HS-27A (cell line): ENCODE data around the gene FLT1.

Source experiments
- DNase-seq: peaks from one replicate; pipeline ENCODE4 v3.0.0-alpha.2; 2012; ENCODE audit warnings: low read depth, missing footprints

Gene FLT1

GRCh38 chr13:28488376-28489005, 6.4 kb downstream of the FLT1 start:
- DNase-seq = no peak

DNA sequence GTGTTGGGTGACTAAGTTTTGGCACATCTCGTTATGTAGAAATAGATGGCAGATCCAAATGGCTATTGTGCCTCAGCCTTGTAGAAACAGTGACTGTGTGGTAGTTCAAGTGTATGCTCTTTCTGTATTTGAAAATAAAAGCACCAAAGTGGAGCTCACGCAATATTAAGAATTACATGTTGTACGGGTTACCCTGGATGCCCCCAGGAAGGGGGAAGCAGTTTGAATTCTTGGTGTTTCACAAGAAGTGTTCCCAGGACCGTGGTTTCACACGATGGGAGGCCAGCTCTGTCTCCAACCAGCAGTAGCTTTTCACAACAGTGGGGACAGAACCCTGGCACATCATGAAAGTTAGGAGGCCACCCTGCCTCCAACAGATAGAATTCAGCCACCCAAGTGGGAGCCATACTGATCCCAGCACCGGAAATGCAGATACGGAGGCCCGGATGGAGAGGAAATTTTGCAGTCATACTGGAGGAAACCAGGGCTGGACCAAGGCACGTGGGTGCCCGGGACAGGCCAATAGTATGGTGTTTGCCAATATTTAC, 8.9 kb downstream of the FLT1 start:
- no peak for DNase-seq

DNA sequence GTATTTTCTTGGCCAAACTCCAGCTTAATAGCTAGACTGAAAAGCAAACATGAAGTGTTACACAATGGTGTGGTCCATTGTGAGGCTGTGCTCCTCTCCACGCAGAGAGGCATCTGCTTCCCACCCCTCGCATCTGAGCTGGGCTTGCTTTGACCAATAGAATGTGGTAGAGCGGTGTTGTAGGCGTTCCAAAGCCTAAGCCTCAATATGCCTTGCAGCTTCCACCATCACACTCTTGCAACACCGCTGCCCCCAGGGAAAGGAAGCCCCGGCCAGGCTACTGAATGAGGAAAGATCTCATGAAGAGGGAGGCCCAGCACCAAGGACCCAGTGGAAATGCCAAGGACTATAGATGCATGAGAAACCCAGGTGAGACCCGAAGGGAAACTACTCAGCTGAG, 9.4 kb downstream of the FLT1 start:
- DNase-seq = no peak

DNA sequence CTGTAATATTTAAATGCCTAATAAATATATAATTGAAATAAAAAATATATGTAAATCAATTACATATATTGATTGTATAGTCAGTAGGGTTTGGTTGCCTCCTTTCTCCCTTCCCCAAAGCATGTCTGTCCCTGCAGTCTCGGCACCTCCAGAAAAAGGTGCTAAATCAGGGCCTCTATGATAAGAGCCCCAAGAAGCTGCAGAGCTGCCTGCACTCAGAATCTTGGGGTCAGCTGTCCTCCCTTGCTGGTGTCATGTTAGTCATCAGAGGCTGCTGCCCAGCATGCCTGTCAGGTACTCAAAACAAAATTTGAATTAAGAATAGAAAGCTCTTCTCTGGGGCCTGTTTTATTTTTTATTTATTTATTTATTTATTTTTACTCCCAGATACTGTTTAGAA, 9.8 kb downstream of the FLT1 start:
- no peak for DNase-seq

GRCh38 chr13:28483313-28483931, 11.5 kb downstream of the FLT1 start:
- no peak for DNase-seq

- no peak for DNase-seq
Observed at GRCh38 chr13:28479005-28479404, 15.9 kb downstream of the FLT1 start.

DNA sequence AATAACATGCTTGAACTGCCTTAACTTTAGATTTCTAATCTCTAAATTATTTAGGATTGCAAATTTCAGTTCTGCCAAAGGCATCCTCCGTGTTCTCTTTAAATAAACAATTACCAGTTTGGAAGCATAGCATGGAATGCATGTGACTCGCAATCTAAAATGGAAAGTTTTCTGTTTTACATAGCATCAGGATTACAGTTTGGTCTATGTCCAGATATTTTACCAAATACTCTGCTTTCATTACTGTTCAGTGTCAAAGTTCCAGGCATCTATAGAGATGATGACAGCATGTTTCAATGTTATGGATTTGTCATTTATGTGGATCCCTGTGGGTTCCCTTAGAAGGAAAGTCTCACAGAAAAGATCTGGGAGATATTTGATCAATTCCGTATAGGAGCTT, 16.8 kb downstream of the FLT1 start:
- no peak for DNase-seq

- no peak for DNase-seq
Observed at GRCh38 chr13:28477709-28477973, 17.3 kb downstream of the FLT1 start.

DNA sequence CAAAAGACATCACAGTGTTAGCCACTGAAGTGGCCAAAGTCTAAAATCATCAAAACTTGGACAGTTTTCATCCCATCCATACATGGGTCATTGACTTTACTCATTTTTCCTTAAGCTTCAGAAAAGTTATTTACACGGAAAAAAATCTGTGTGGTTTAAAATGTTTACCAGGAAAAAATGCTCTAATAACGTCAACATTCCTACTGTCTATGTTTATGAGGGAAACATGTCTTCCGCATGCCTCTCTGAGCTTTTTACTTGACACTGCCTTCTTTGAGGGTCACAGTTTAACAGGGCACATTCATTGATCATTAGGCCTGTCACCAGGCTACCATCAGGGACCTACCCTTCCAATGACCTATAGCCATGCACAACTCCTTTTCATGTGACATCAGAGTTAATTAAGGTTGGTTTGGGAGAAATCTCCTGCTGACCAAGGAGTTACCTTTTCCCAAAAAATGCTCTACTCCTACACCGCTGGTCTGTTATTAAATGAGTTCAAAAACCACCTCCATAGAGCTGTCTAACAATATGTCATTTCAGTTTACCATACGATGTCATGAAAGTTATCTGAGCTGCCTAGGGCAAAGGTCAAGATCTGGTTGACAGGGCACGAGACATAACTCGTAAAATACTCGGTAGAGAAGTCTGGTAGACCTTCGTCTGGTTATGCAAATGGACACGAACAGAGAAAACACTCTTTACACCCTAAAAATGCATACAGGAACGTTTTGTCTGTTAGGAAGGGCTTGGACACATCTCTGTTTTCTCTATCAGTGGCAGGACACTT, 17.8 kb downstream of the FLT1 start:
- no peak for DNase-seq

GRCh38 chr13:28475916-28476725, 18.8 kb downstream of the FLT1 start:
- DNase-seq = peak; percentile 55

- DNase-seq = no peak
Observed at GRCh38 chr13:28474491-28475134, 20.3 kb downstream of the FLT1 start.

- no peak for DNase-seq
Observed at GRCh38 chr13:28473044-28473443, 21.9 kb downstream of the FLT1 start.

- no peak for DNase-seq
Observed at GRCh38 chr13:28471421-28471820, 23.5 kb downstream of the FLT1 start.

GRCh38 chr13:28470296-28470695, 24.6 kb downstream of the FLT1 start:
- DNase-seq = no peak

DNA sequence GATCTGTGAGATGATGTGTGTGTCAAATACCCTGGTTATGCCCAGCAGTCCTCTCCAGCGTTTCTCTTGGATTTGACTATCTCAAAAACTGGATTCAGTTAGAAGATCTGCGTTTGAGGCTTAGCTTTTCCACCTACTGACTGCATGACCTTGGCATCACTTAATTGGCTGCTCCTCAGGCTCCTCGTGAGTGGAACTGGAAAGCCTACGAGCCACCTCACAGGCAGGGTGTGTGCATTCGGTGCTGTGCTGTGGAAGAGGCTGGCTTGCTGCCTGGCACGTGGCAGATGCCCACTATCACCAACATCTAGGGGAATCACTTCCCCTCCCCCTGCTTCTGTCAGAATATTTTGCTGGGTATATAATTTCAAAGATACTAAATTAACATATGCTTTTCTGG, 25.6 kb downstream of the FLT1 start:
- DNase-seq = no peak

GRCh38 chr13:28468023-28468915, 26.7 kb downstream of the FLT1 start:
- DNase-seq = no peak

DNA sequence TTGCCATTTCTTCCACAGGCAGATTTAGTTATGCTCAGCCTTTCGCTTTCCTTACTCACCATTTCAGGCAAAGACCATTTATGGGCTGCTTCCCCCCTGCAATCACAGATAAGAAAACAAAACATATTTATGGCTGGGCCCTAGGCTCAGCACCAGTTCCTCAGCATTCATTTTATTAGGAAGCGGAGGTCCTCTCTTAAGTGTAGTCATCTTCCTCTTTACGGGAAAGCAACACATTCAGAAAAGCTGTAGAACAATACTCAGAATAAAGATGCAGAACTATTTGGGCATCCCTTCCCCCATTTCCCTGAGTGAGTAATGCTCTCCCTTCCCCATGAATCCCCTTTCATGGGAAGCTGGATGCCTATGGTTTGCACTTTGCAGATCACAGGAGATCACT, 27.9 kb downstream of the FLT1 start:
- DNase-seq = no peak

GRCh38 chr13:28466151-28466550, 28.8 kb downstream of the FLT1 start:
- no peak for DNase-seq

- no peak for DNase-seq
Observed at GRCh38 chr13:28464861-28465460, 30.0 kb downstream of the FLT1 start.

DNA sequence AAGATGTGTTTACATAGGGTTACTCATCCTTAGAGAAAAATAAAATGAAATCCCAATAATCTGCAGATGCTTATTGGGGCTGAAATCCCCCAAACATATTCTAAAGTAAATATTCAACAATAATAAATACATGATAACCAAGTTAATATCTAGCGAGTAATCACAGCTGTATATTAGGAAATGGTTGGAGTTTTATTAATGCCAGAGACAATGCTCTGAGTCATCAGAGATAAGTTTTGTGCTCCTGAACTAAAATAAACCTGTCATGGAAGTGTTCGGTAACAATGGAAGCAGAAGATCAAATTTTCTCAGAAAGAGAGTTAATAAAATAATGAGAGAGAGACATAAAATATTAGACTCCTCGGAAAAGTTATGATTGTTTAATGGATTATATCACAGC, 31.4 kb downstream of the FLT1 start:
- DNase-seq = no peak

- DNase-seq = no peak
Observed at GRCh38 chr13:28459911-28460310, 35.0 kb downstream of the FLT1 start.
